Activated CD8-positive, alpha-beta T cell treated with anti-CD3 and anti-CD28 coated beads for 36 hours (primary cell): Measurements from ENCODE around the gene FBXL12. TPM values are rescaled to one million over a fixed set of nuclear protein-coding genes. Genes with fewer than 3 reads are reported as not detected.

Experiments used
- ATAC-seq: fragments of 200-7000 bp; cut with Tn5 transposase; one replicate; pipeline ENCODE4 v1.10.0; 2021; ENCODE audit warnings: mild to moderate bottlenecking, moderate library complexity
- CTCF ChIA-PET: fragments of 350-600 bp; sonication (Branson Sonifier 250); formaldehyde crosslinking; loops from one replicate; lab custom pipeline; 2021; ENCODE audit warnings: antibody characterized with exemption; lab: Charles Lee
- POLR2A ChIA-PET: fragments of 350-600 bp; sonication (Branson Sonifier 250); formaldehyde crosslinking; loops from one replicate; lab custom pipeline; 2021; ENCODE audit warnings: antibody characterized with exemption; lab: Charles Lee
- DNase-seq: peaks from one replicate; pipeline ENCODE4 v3.0.0-alpha.2; 2020
- H3K27ac Mint-ChIP-seq: one replicate; pipeline ENCODE4 v1.8.0; 2021; ENCODE audit warnings: mild to moderate bottlenecking, mixed read lengths
- H3K27me3 Mint-ChIP-seq: one replicate; pipeline ENCODE4 v1.8.0; 2021; ENCODE audit warnings: mixed read lengths
- H3K36me3 Mint-ChIP-seq: one replicate; pipeline ENCODE4 v1.8.0; 2021; ENCODE audit warnings: low read depth, mixed read lengths
- H3K4me1 Mint-ChIP-seq: one replicate; pipeline ENCODE4 v1.8.0; 2021; ENCODE audit warnings: low read depth, mixed read lengths
- H3K4me3 Mint-ChIP-seq: one replicate; pipeline ENCODE4 v1.8.0; 2021; ENCODE audit warnings: mild to moderate bottlenecking, moderate library complexity, mixed read lengths
- H3K9me3 Mint-ChIP-seq: one replicate; pipeline ENCODE4 v1.8.0; 2021; ENCODE audit warnings: mixed read lengths
- CTCF ChIP-seq: fragments of 200-600 bp; IDR thresholded peaks from one replicate; pipeline ENCODE4 v1.8.0; 2022; ENCODE audit warnings: antibody characterized with exemption, mild to moderate bottlenecking
- intact Hi-C: fragments of 100-400 bp; cut with micrococcal nuclease; formaldehyde crosslinking; loops from one replicate; pipeline ENCODE4 v1.10.0; 2022
- total RNA-seq, 2 experiments: library from RNA; stranded (reverse); gene quantifications; one replicate each; pipeline ENCODE4 v1.2.3, GENCODE V29; 2021

FBXL12 gene
- total RNA-seq, 2 experiments from 2014 or later, result 24.2 to 26.7 TPM

- no peak for ATAC-seq
- no peak for TF ChIP-seq CTCF
- Mint-ChIP-seq H3K27me3 (no peaks in the 10 kb centered on the region), H3K27ac (no peak overlapping the region), H3K36me3 (peaks cover 54% of the 10 kb centered on the region), H3K4me3 (no peak overlapping the region), H3K9me3 (no peaks in the 10 kb centered on the region), H3K4me1 (peaks cover 33% of the 10 kb centered on the region)
- intact Hi-C loops, result no loop called here
- no peak for DNase-seq
- ChIA-PET POLR2A (no interaction called here), CTCF (no interaction called here)
Measured at GRCh38 chr19:9842834-9843625, 24.2 kb upstream of the FBXL12 start.

GRCh38 chr19:9839415-9839814, 20.5 kb upstream of the FBXL12 start:
- no peak for TF ChIP-seq CTCF
- Mint-ChIP-seq H3K27ac (no peak overlapping the region), H3K4me1 (peaks cover 24% of the 10 kb centered on the region), H3K9me3 (no peaks in the 10 kb centered on the region), H3K36me3 (peaks cover 47% of the 10 kb centered on the region), H3K4me3 (no peak overlapping the region), H3K27me3 (no peaks in the 10 kb centered on the region)
- ChIA-PET CTCF (interaction anchor here (1.2 kb wide), 1 partner anchor 188 kb away, joined by 3 read pairs; no protein-coding TSS in a partner anchor), POLR2A (interaction anchor here (1.3 to 2.1 kb wide), 3 partner anchors 9 to 20 kb away, joined by 4 to 11 read pairs (median 5); partner anchors contain the start of gene UBL5)
- intact Hi-C loops, result no loop called here
- DNase-seq (no peak), ATAC-seq (no peak)

- intact Hi-C loops, result no loop called here
- TF ChIP-seq CTCF, result no peak
- no peaks in the 10 kb centered on the region for H3K27me3 Mint-ChIP-seq
- peaks cover 29% of the 10 kb centered on the region for H3K4me1 Mint-ChIP-seq
- H3K4me3 Mint-ChIP-seq, result no peak overlapping the region
- no peaks in the 10 kb centered on the region for H3K9me3 Mint-ChIP-seq
- peaks cover 38% of the 10 kb centered on the region for H3K36me3 Mint-ChIP-seq
- no peak overlapping the region for H3K27ac Mint-ChIP-seq
- POLR2A ChIA-PET, result interaction anchor here (1.3 to 2.1 kb wide), 2 partner anchors 10 to 14 kb away, joined by 5 to 6 read pairs; partner anchors contain the start of gene UBL5
- DNase-seq, result no peak
- ATAC-seq, result no peak
- CTCF ChIA-PET, result no interaction called here
Measured at GRCh38 chr19:9838324-9838723, 19.4 kb upstream of the FBXL12 start.

GRCh38 chr19:9836021-9836420, 17.1 kb upstream of the FBXL12 start:
- CTCF ChIA-PET, result no interaction called here

More at GRCh38 chr19:9836021-9836420, 17.1 kb upstream of the FBXL12 start:
- Mint-ChIP-seq H3K9me3 (no peaks in the 10 kb centered on the region), H3K27me3 (no peaks in the 10 kb centered on the region), H3K27ac (peak overlapping the region; percentile 56), H3K36me3 (peaks cover 19% of the 10 kb centered on the region), H3K4me3 (peak overlapping the region; percentile 81), H3K4me1 (peaks cover 24% of the 10 kb centered on the region)
- TF ChIP-seq CTCF, result no peak
- intact Hi-C loops, result no loop called here
- DNase-seq, result no peak
- POLR2A ChIA-PET, result interaction anchor here (0.9 to 1.2 kb wide), 4 partner anchors 11 to 191 kb away, joined by 3 to 4 read pairs (median 4); no protein-coding TSS in a partner anchor
- no peak for ATAC-seq
